ENCODE results near the gene NKX1-1.

GRCh38 chr4:1421657-1422056, 15.4 kb upstream of the NKX1-1 start:
- TF ChIP-seq CTCF (IDR thresholded peaks at IDR 0.05), result no peak
- no peak for TF ChIP-seq POLR2AphosphoS5 (IDR thresholded peaks at IDR 0.05; ENCODE audit: low read depth, low read length)
- TF ChIP-seq TCF7L2 (IDR thresholded peaks at IDR 0.05; ENCODE audit: low read depth, low read length), result no peak
- TF ChIP-seq REST (IDR thresholded peaks at IDR 0.05; ENCODE audit: insufficient read depth in 1 of 2, low read depth in 2 of 2, low read length in 1 of 2), result peak in 1 of 2 experiments; percentile 41; a peak in 1 of 4 replicates
- TF ChIP-seq SIN3A (IDR thresholded peaks at IDR 0.05; ENCODE audit: borderline replicate concordance, insufficient read depth, low read depth, low read length), result no peak
